HEK293 (cell line): ENCODE measurements around the gene SBK2.

ENCODE experiments used
- BCL6B ChIP-seq: fragments of 450-650 bp; formaldehyde crosslinking; IDR thresholded peaks from 2 replicates; pipeline ENCODE4 v1.5.1; 2017; ENCODE audit warnings: missing biosample characterization, missing genetic modification characterization
- HOXC10 ChIP-seq: sonication (generic); formaldehyde crosslinking; IDR thresholded peaks from 2 replicates; pipeline ENCODE4 v1.8.1; 2023; ENCODE audit warnings: mild to moderate bottlenecking, missing genetic modification reagents
- OSR2 ChIP-seq: fragments of 450-650 bp; formaldehyde crosslinking; IDR thresholded peaks from 2 replicates; pipeline ENCODE4 v1.5.1; 2016; ENCODE audit warnings: missing biosample characterization, missing genetic modification characterization
- PBX3 ChIP-seq: sonication (generic); formaldehyde crosslinking; IDR thresholded peaks from 2 replicates; pipeline ENCODE4 v1.8.1; 2022; ENCODE audit warnings: mild to moderate bottlenecking, moderate library complexity, missing genetic modification reagents
- RBAK ChIP-seq: fragments of 450-650 bp; formaldehyde crosslinking; IDR thresholded peaks from 2 replicates; pipeline ENCODE4 v1.5.1; 2016; ENCODE audit warnings: missing biosample characterization, missing genetic modification characterization
- SALL2 ChIP-seq: fragments of 450-650 bp; formaldehyde crosslinking; IDR thresholded peaks from 2 replicates; pipeline ENCODE4 v1.5.0; 2017; ENCODE audit warnings: missing biosample characterization, mild to moderate bottlenecking, missing genetic modification characterization, borderline replicate concordance
- SCRT1 ChIP-seq: fragments of 450-650 bp; formaldehyde crosslinking; IDR thresholded peaks from 2 replicates; pipeline ENCODE4 v1.5.1; 2016; ENCODE audit warnings: missing biosample characterization, missing genetic modification characterization, borderline replicate concordance
- SP2 ChIP-seq: fragments of 450-650 bp; formaldehyde crosslinking; IDR thresholded peaks from 2 replicates; pipeline ENCODE4 v1.5.1; 2016; ENCODE audit warnings: missing biosample characterization, missing genetic modification characterization
- SP3 ChIP-seq: fragments of 450-650 bp; formaldehyde crosslinking; IDR thresholded peaks from 2 replicates; pipeline ENCODE4 v1.5.1; 2016; ENCODE audit warnings: missing biosample characterization, missing genetic modification characterization
- ZFHX2 ChIP-seq: fragments of 450-650 bp; formaldehyde crosslinking; conservative IDR thresholded peaks from 2 replicates; pipeline ENCODE4 v1.5.1; 2016; ENCODE audit warnings: missing biosample characterization, missing genetic modification characterization
- ZNF10 ChIP-seq: fragments of 450-650 bp; formaldehyde crosslinking; IDR thresholded peaks from 2 replicates; pipeline ENCODE4 v1.5.1; 2017; ENCODE audit warnings: missing biosample characterization, missing genetic modification characterization
- ZNF114 ChIP-seq: fragments of 450-650 bp; formaldehyde crosslinking; IDR thresholded peaks from 2 replicates; pipeline ENCODE4 v1.5.0; 2017; ENCODE audit warnings: missing biosample characterization, missing genetic modification characterization
- ZNF133 ChIP-seq: fragments of 450-650 bp; formaldehyde crosslinking; IDR thresholded peaks from 2 replicates; pipeline ENCODE4 v1.5.1; 2016; ENCODE audit warnings: missing biosample characterization, missing genetic modification characterization
- ZNF214 ChIP-seq: fragments of 450-650 bp; formaldehyde crosslinking; IDR thresholded peaks from 2 replicates; pipeline ENCODE4 v1.5.1; 2017; ENCODE audit warnings: missing biosample characterization, mild to moderate bottlenecking, missing genetic modification characterization, borderline replicate concordance
- ZNF26 ChIP-seq: fragments of 450-650 bp; formaldehyde crosslinking; IDR thresholded peaks from 2 replicates; pipeline ENCODE4 v1.5.1; 2016; ENCODE audit warnings: missing biosample characterization, missing genetic modification characterization
- ZNF266 ChIP-seq: fragments of 450-650 bp; formaldehyde crosslinking; IDR thresholded peaks from 2 replicates; pipeline ENCODE4 v1.5.1; 2016; ENCODE audit warnings: missing biosample characterization, missing genetic modification characterization, low read depth
- ZNF324 ChIP-seq: fragments of 450-650 bp; formaldehyde crosslinking; IDR thresholded peaks from 2 replicates; pipeline ENCODE4 v1.5.1; 2016; ENCODE audit warnings: missing biosample characterization, missing genetic modification characterization
- ZNF426 ChIP-seq: fragments of 450-650 bp; formaldehyde crosslinking; IDR thresholded peaks from 2 replicates; pipeline ENCODE4 v1.5.1; 2017; ENCODE audit warnings: missing biosample characterization, missing genetic modification characterization, mild to moderate bottlenecking, inconsistent platforms, moderate library complexity
- ZNF544 ChIP-seq: fragments of 450-650 bp; formaldehyde crosslinking; IDR thresholded peaks from 2 replicates; pipeline ENCODE4 v1.5.0; 2017; ENCODE audit warnings: missing biosample characterization, missing genetic modification characterization
- ZNF549 ChIP-seq: fragments of 450-650 bp; IDR thresholded peaks from 2 replicates; pipeline ENCODE4 v1.5.1; 2018; ENCODE audit warnings: missing biosample characterization, missing genetic modification characterization, mild to moderate bottlenecking, inconsistent platforms, moderate library complexity
- ZNF560 ChIP-seq: fragments of 450-650 bp; formaldehyde crosslinking; IDR thresholded peaks from 2 replicates; pipeline ENCODE4 v1.5.1; 2017; ENCODE audit warnings: missing biosample characterization, missing genetic modification characterization, borderline replicate concordance
- ZNF561 ChIP-seq: fragments of 450-650 bp; IDR thresholded peaks from 2 replicates; pipeline ENCODE4 v1.5.1; 2018; ENCODE audit warnings: missing biosample characterization, missing genetic modification characterization, borderline replicate concordance
- ZNF610 ChIP-seq: fragments of 450-650 bp; formaldehyde crosslinking; IDR thresholded peaks from 2 replicates; pipeline ENCODE4 v1.5.1; 2016; ENCODE audit warnings: missing biosample characterization, missing genetic modification characterization, borderline replicate concordance
- ZNF621 ChIP-seq: fragments of 450-650 bp; formaldehyde crosslinking; IDR thresholded peaks from 2 replicates; pipeline ENCODE4 v1.5.1; 2017; ENCODE audit warnings: missing biosample characterization, missing genetic modification characterization
- ZNF623 ChIP-seq: fragments of 450-650 bp; formaldehyde crosslinking; IDR thresholded peaks from 2 replicates; pipeline ENCODE4 v1.5.1; 2016; ENCODE audit warnings: missing biosample characterization, missing genetic modification characterization
- ZNF629 ChIP-seq: fragments of 450-650 bp; formaldehyde crosslinking; IDR thresholded peaks from 2 replicates; pipeline ENCODE4 v1.5.1; 2017; ENCODE audit warnings: missing biosample characterization, missing genetic modification characterization
- ZNF645 ChIP-seq: fragments of 450-650 bp; formaldehyde crosslinking; IDR thresholded peaks from 2 replicates; pipeline ENCODE4; 2016; ENCODE audit warnings: missing biosample characterization, missing genetic modification characterization
- ZNF654 ChIP-seq: fragments of 450-650 bp; formaldehyde crosslinking; IDR thresholded peaks from 2 replicates; pipeline ENCODE4 v1.5.1; 2016; ENCODE audit warnings: low read depth, missing biosample characterization, missing genetic modification characterization
- ZNF658 ChIP-seq: fragments of 450-650 bp; formaldehyde crosslinking; IDR thresholded peaks from 2 replicates; pipeline ENCODE4; 2016; ENCODE audit warnings: missing biosample characterization, missing genetic modification characterization
- ZNF664 ChIP-seq: fragments of 450-650 bp; formaldehyde crosslinking; IDR thresholded peaks from 2 replicates; pipeline ENCODE4 v1.5.1; 2016; ENCODE audit warnings: missing biosample characterization, missing genetic modification characterization
- ZNF701 ChIP-seq: fragments of 450-650 bp; formaldehyde crosslinking; IDR thresholded peaks from 2 replicates; pipeline ENCODE4 v1.5.1; 2016; ENCODE audit warnings: missing biosample characterization, missing genetic modification characterization
- ZNF76 ChIP-seq: fragments of 450-650 bp; formaldehyde crosslinking; IDR thresholded peaks from 2 replicates; pipeline ENCODE4; 2016; ENCODE audit warnings: low read depth, missing biosample characterization, missing genetic modification characterization, borderline replicate concordance
- ZNF785 ChIP-seq: fragments of 450-650 bp; formaldehyde crosslinking; IDR thresholded peaks from 2 replicates; pipeline ENCODE4 v1.5.1; 2016; ENCODE audit warnings: missing biosample characterization, missing genetic modification characterization
- ZNF843 ChIP-seq: fragments of 450-650 bp; formaldehyde crosslinking; IDR thresholded peaks from 2 replicates; pipeline ENCODE4 v1.5.1; 2016; ENCODE audit warnings: missing biosample characterization, missing genetic modification characterization
- ZSCAN18 ChIP-seq: fragments of 450-650 bp; formaldehyde crosslinking; IDR thresholded peaks from 2 replicates; pipeline ENCODE4 v1.5.1; 2016; ENCODE audit warnings: missing biosample characterization, missing genetic modification characterization

The SBK2 gene

GRCh38 chr19:55503502-55504251 is 33.3 kb downstream of the SBK2 start (continued):
- TF ChIP-seq ZNF843 (tag by site-specific recombination) (no peak), ZNF785 (tag by site-specific recombination) (peak; percentile 77; the same call in 1 of the 2 replicates), BCL6B (no peak), ZNF561 (tag by site-specific recombination) (peak; percentile 68; the same call in 1 of the 2 replicates), ZNF645 (tag by site-specific recombination) (no peak; the same call in 1 of the 2 replicates), ZSCAN18 (tag by site-specific recombination) (peak; percentile 21; the same call in 1 of the 2 replicates), ZNF76 (tag by site-specific recombination) (peak; percentile 44; the same call in 1 of the 2 replicates), ZNF658 (tag by site-specific recombination) (no peak), ZNF549 (tag by site-specific recombination) (no peak), ZNF266 (tag by site-specific recombination) (no peak), ZNF114 (tag by site-specific recombination) (no peak), ZNF426 (tag by site-specific recombination) (no peak), RBAK (tag by site-specific recombination) (no peak), ZNF214 (tag by site-specific recombination) (no peak), ZNF610 (tag by site-specific recombination) (peak; percentile 31; the same call in 1 of the 2 replicates), SCRT1 (no peak), ZNF324 (0 out of 2 replicates have a peak, but pooled peaks have one; percentile 43), SP3 (tag by site-specific recombination) (peak; percentile 48; the same call in 1 of the 2 replicates), PBX3 (no peak; the same call in none of the 2 replicates), ZNF560 (tag by site-specific recombination) (no peak), ZNF664 (tag by site-specific recombination) (no peak), ZNF26 (tag by site-specific recombination) (no peak), ZNF133 (tag by site-specific recombination) (no peak), ZFHX2 (tag by site-specific recombination) (no peak), ZNF623 (tag by site-specific recombination) (no peak), SP2 (tag by site-specific recombination) (peak; percentile 89), ZNF544 (tag by site-specific recombination) (no peak), ZNF629 (tag by site-specific recombination) (peak; percentile 84), HOXC10 (CRISPR knock-in tag) (peak; percentile 52; the same call in 1 of the 2 replicates), ZNF10 (tag by site-specific recombination) (no peak), SALL2 (tag by site-specific recombination) (0 out of 2 replicates have a peak, but pooled peaks have one; percentile 68), ZNF654 (tag by site-specific recombination) (peak; percentile 73), OSR2 (no peak), ZNF701 (tag by site-specific recombination) (no peak), ZNF621 (tag by site-specific recombination) (no peak)
